ENCODE data around the gene TDP2.

TDP2 gene

DNA sequence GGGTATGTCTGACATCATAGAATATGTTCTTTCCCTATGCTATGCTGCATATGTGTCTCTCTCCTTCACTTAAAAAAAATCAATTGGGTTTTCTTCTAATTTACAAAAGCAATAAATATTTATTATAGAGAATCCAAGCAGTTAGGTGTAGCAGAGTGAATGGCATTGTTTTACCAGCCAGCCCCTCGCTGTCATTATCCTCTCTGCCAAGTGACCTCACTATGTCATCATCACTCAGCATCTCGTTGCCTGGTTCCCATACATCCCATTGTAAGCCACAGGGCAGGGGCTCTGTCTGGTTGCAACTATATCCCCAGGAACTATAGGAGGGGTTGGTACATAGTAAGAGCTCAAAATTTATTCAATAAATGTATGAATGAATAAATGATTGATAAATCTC, 52.1 kb downstream of the TDP2 start:
- Histone ChIP-seq H3K27me3 (ENCODE audit: insufficient read depth, low read length) (no peaks in the 10 kb centered on the region), H2BK5ac (ENCODE audit: low read depth, low read length, poor library complexity) (no peak overlapping the region), H3K79me1 (ENCODE audit: low read length) (no peaks in the 10 kb centered on the region), H2BK12ac (ENCODE audit: low read length) (no peak overlapping the region), H4K91ac (ENCODE audit: low read depth, low read length) (no peak overlapping the region), H2AK5ac (ENCODE audit: low read length) (no peak overlapping the region), H3K4me3 (ENCODE audit: low read depth, low read length) (no peak overlapping the region), H3K4ac (ENCODE audit: low read depth, low read length) (no peak overlapping the region), H3K14ac (ENCODE audit: low read length) (no peak overlapping the region), H4K8ac (ENCODE audit: low read depth, low read length) (no peak overlapping the region), H3K9me3 (ENCODE audit: insufficient read depth, low read depth, low read length) (no peaks in the 10 kb centered on the region), H3K36me3 (ENCODE audit: control insufficient read depth in 1 of 2, insufficient read depth in 2 of 2, low read length in 2 of 2) (no peaks in the 10 kb centered on the region), H3K27ac (ENCODE audit: low read depth, low read length) (no peak overlapping the region), H3K4me1 (ENCODE audit: control insufficient read depth in 1 of 2, insufficient read depth in 2 of 2, low read length in 2 of 2) (no peaks in the 10 kb centered on the region), H2BK120ac (ENCODE audit: insufficient read depth, low read length, poor library complexity) (no peak overlapping the region), H4K12ac (ENCODE audit: low read depth, low read length) (no peak overlapping the region), H3K79me2 (ENCODE audit: control insufficient read depth, insufficient read depth, low read length, poor library complexity) (no peaks in the 10 kb centered on the region), H3K18ac (ENCODE audit: low read length) (no peak overlapping the region), H3K9ac (ENCODE audit: low read length) (no peak overlapping the region), H3K23ac (ENCODE audit: low read length) (no peak overlapping the region), H3K4me2 (ENCODE audit: low read length) (no peak overlapping the region), H2AFZ (ENCODE audit: insufficient read depth, low read length, poor library complexity) (no peak overlapping the region)
- no peak for DNase-seq
- no CpG with 5 or more reads among the region's 2 CpGs for WGBS (ENCODE audit: extremely low coverage, insufficient coverage, insufficient read length)

DNA sequence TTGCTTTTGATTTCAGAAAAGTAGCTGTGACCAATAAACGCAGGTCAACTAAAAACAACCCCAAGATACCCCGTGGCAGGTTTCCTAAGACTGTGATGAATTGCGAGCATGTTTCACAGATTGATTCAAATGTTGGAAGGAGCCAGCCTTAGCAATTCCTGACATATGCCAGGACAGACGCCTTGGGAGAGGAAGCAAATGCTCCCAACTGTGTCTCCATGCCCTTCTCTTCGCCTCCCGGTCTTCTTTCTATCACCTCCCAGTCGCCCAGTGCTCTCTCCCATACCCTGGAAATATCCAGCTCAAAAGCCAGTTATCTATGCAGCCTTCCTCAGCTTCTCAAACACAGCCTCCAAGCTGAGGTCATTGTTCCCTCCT, 52.7 kb downstream of the TDP2 start:
- Histone ChIP-seq H3K4me3 (ENCODE audit: low read depth, low read length) (no peak overlapping the region), H4K12ac (ENCODE audit: low read depth, low read length) (peak overlapping the region; percentile 54), H3K27ac (ENCODE audit: low read depth, low read length) (no peak overlapping the region), H3K9ac (ENCODE audit: low read length) (no peak overlapping the region), H2BK5ac (ENCODE audit: low read depth, low read length, poor library complexity) (no peak overlapping the region), H2AK5ac (ENCODE audit: low read length) (no peak overlapping the region), H3K18ac (ENCODE audit: low read length) (no peak overlapping the region), H2BK12ac (ENCODE audit: low read length) (no peak overlapping the region), H2BK120ac (ENCODE audit: insufficient read depth, low read length, poor library complexity) (no peak overlapping the region), H3K9me3 (ENCODE audit: insufficient read depth, low read depth, low read length) (no peaks in the 10 kb centered on the region), H3K4me2 (ENCODE audit: low read length) (no peak overlapping the region), H3K4ac (ENCODE audit: low read depth, low read length) (no peak overlapping the region), H3K14ac (ENCODE audit: low read length) (no peak overlapping the region), H3K27me3 (ENCODE audit: insufficient read depth, low read length) (no peaks in the 10 kb centered on the region), H4K8ac (ENCODE audit: low read depth, low read length) (no peak overlapping the region), H3K36me3 (ENCODE audit: control insufficient read depth in 1 of 2, insufficient read depth in 2 of 2, low read length in 2 of 2) (no peaks in the 10 kb centered on the region), H3K79me1 (ENCODE audit: low read length) (no peaks in the 10 kb centered on the region), H4K91ac (ENCODE audit: low read depth, low read length) (no peak overlapping the region), H3K79me2 (ENCODE audit: control insufficient read depth, insufficient read depth, low read length, poor library complexity) (no peaks in the 10 kb centered on the region), H2AFZ (ENCODE audit: insufficient read depth, low read length, poor library complexity) (no peak overlapping the region), H3K4me1 (ENCODE audit: control insufficient read depth in 1 of 2, insufficient read depth in 2 of 2, low read length in 2 of 2) (no peaks in the 10 kb centered on the region), H3K23ac (ENCODE audit: low read length) (no peak overlapping the region)
- WGBS (ENCODE audit: extremely low coverage, insufficient coverage, insufficient read length): no CpG with 5 or more reads among the region's 7 CpGs
- DNase-seq: no peak

GRCh38 chr6:24613361-24614042, 53.2 kb downstream of the TDP2 start:
- Histone ChIP-seq H3K36me3 (ENCODE audit: control insufficient read depth in 1 of 2, insufficient read depth in 2 of 2, low read length in 2 of 2) (no peaks in the 10 kb centered on the region), H3K9ac (ENCODE audit: low read length) (no peak overlapping the region), H4K8ac (ENCODE audit: low read depth, low read length) (no peak overlapping the region), H4K12ac (ENCODE audit: low read depth, low read length) (no peak overlapping the region), H3K18ac (ENCODE audit: low read length) (no peak overlapping the region), H3K9me3 (ENCODE audit: insufficient read depth, low read depth, low read length) (no peaks in the 10 kb centered on the region), H3K27ac (ENCODE audit: low read depth, low read length) (no peak overlapping the region), H3K79me1 (ENCODE audit: low read length) (no peaks in the 10 kb centered on the region), H3K4me3 (ENCODE audit: low read depth, low read length) (no peak overlapping the region), H3K79me2 (ENCODE audit: control insufficient read depth, insufficient read depth, low read length, poor library complexity) (no peaks in the 10 kb centered on the region), H2AK5ac (ENCODE audit: low read length) (no peak overlapping the region), H3K23ac (ENCODE audit: low read length) (no peak overlapping the region), H2BK120ac (ENCODE audit: insufficient read depth, low read length, poor library complexity) (no peak overlapping the region), H2BK5ac (ENCODE audit: low read depth, low read length, poor library complexity) (no peak overlapping the region), H3K4me1 (ENCODE audit: control insufficient read depth in 1 of 2, insufficient read depth in 2 of 2, low read length in 2 of 2) (no peaks in the 10 kb centered on the region), H3K4ac (ENCODE audit: low read depth, low read length) (no peak overlapping the region), H3K27me3 (ENCODE audit: insufficient read depth, low read length) (no peaks in the 10 kb centered on the region), H4K91ac (ENCODE audit: low read depth, low read length) (no peak overlapping the region), H2BK12ac (ENCODE audit: low read length) (no peak overlapping the region), H2AFZ (ENCODE audit: insufficient read depth, low read length, poor library complexity) (no peak overlapping the region), H3K14ac (ENCODE audit: low read length) (no peak overlapping the region), H3K4me2 (ENCODE audit: low read length) (no peak overlapping the region)
- DNase-seq: no peak
- WGBS (ENCODE audit: extremely low coverage, insufficient coverage, insufficient read length): no CpG with 5 or more reads among the region's 2 CpGs

GRCh38 chr6:24610672-24611071, 56.0 kb downstream of the TDP2 start:
- Histone ChIP-seq H3K36me3 (ENCODE audit: control insufficient read depth in 1 of 2, insufficient read depth in 2 of 2, low read length in 2 of 2) (no peaks in the 10 kb centered on the region), H2BK5ac (ENCODE audit: low read depth, low read length, poor library complexity) (no peak overlapping the region), H2BK120ac (ENCODE audit: insufficient read depth, low read length, poor library complexity) (no peak overlapping the region), H4K91ac (ENCODE audit: low read depth, low read length) (no peak overlapping the region), H3K9ac (ENCODE audit: low read length) (no peak overlapping the region), H3K4me1 (ENCODE audit: control insufficient read depth in 1 of 2, insufficient read depth in 2 of 2, low read length in 2 of 2) (no peaks in the 10 kb centered on the region), H3K79me2 (ENCODE audit: control insufficient read depth, insufficient read depth, low read length, poor library complexity) (no peaks in the 10 kb centered on the region), H4K12ac (ENCODE audit: low read depth, low read length) (no peak overlapping the region), H2AK5ac (ENCODE audit: low read length) (no peak overlapping the region), H3K4ac (ENCODE audit: low read depth, low read length) (no peak overlapping the region), H2AFZ (ENCODE audit: insufficient read depth, low read length, poor library complexity) (no peak overlapping the region), H3K4me2 (ENCODE audit: low read length) (no peak overlapping the region), H4K8ac (ENCODE audit: low read depth, low read length) (no peak overlapping the region), H3K79me1 (ENCODE audit: low read length) (no peaks in the 10 kb centered on the region), H2BK12ac (ENCODE audit: low read length) (no peak overlapping the region), H3K27me3 (ENCODE audit: insufficient read depth, low read length) (no peaks in the 10 kb centered on the region), H3K27ac (ENCODE audit: low read depth, low read length) (no peak overlapping the region), H3K23ac (ENCODE audit: low read length) (no peak overlapping the region), H3K14ac (ENCODE audit: low read length) (no peak overlapping the region), H3K9me3 (ENCODE audit: insufficient read depth, low read depth, low read length) (no peaks in the 10 kb centered on the region), H3K18ac (ENCODE audit: low read length) (no peak overlapping the region), H3K4me3 (ENCODE audit: low read depth, low read length) (no peak overlapping the region)
- no CpG with 5 or more reads among the region's 4 CpGs for WGBS (ENCODE audit: extremely low coverage, insufficient coverage, insufficient read length)
- DNase-seq: no peak
